ENCODE results near the gene RANBP9.

GRCh38 chr6:13605634-13606033 lies 106.0 kb downstream of the RANBP9 start:
- TF ChIP-seq CTCF (conservative IDR thresholded peaks at IDR 0.05; ENCODE audit: low read depth in 2 of 2): no peak
- TF ChIP-seq POLR2AphosphoS5 (IDR thresholded peaks at IDR 0.05; ENCODE audit: low read depth): no peak
- TF ChIP-seq REST (IDR thresholded peaks at IDR 0.05; ENCODE audit: unreplicated experiment): no peak
- no peak for TF ChIP-seq EZH2 (IDR thresholded peaks at IDR 0.05; ENCODE audit: low read depth, unreplicated experiment)
- no peak for TF ChIP-seq EZH2phosphoT487 (IDR thresholded peaks at IDR 0.05; ENCODE audit: unreplicated experiment)
- TF ChIP-seq JUNB (IDR thresholded peaks at IDR 0.05; ENCODE audit: unreplicated experiment): no peak
- TF ChIP-seq CREB1 (CRISPR knock-in tag; IDR thresholded peaks at IDR 0.05; ENCODE audit: low read depth): no peak
- TF ChIP-seq ETS1 (IDR thresholded peaks at IDR 0.05): no peak
